GM19043 (cell line): ENCODE results near the gene OR52M1.
"Not testable (repeated sequence)": the region's sequence is repeated elsewhere in the genome, so short reads cannot be mapped to it uniquely, and the experiment has no call there.

ENCODE experiments used
- ATAC-seq: cut with Tn5 transposase; IDR thresholded peaks from one replicate; pipeline ENCODE4 v1.9.1; 2021; ENCODE audit warnings: low read depth; ENCODE audit not compliant: unreplicated experiment

Gene OR52M1

GRCh38 chr11:4544891-4545290, at the start of gene OR52M1:
Gene OR52M1, plus strand, starts transcription at chr11:4545191. Its CDS starts 0 bp downstream, at chr11:4545191.
- ATAC-seq = no peak

GRCh38 chr11:4495487-4495886, 49.5 kb upstream of the OR52M1 start:
- no peak for ATAC-seq

GRCh38 chr11:4495986-4496385, 49.0 kb upstream of the OR52M1 start:
- ATAC-seq = no peak

GRCh38 chr11:4496557-4497248, 48.3 kb upstream of the OR52M1 start:
- ATAC-seq = no peak

GRCh38 chr11:4508886-4509285, 36.1 kb upstream of the OR52M1 start:
- ATAC-seq = no peak

GRCh38 chr11:4511282-4512245, 33.4 kb upstream of the OR52M1 start:
- no peak for ATAC-seq

GRCh38 chr11:4514196-4514595, 30.8 kb upstream of the OR52M1 start:
- no peak for ATAC-seq

- ATAC-seq = no peak
These were observed 22.7 kb upstream of the OR52M1 start for GRCh38 chr11:4522339-4522738.

GRCh38 chr11:4522752-4523151, 22.2 kb upstream of the OR52M1 start:
- ATAC-seq = no peak

GRCh38 chr11:4523666-4524065, 21.3 kb upstream of the OR52M1 start:
- ATAC-seq = no peak

- no peak for ATAC-seq
These were observed 17.1 kb upstream of the OR52M1 start for GRCh38 chr11:4527926-4528325.

GRCh38 chr11:4531686-4532085, 13.3 kb upstream of the OR52M1 start:
- ATAC-seq = not testable (repeated sequence)

- ATAC-seq = no peak
These were observed 5.3 kb upstream of the OR52M1 start for GRCh38 chr11:4539603-4540219.

- ATAC-seq = no peak
These were observed 3.9 kb upstream of the OR52M1 start for GRCh38 chr11:4541071-4541470.

- ATAC-seq = no peak
These were observed 1.4 kb upstream of the OR52M1 start for GRCh38 chr11:4543561-4543960.

GRCh38 chr11:4546878-4547277, 1.9 kb downstream of the OR52M1 start:
- no peak for ATAC-seq

- no peak for ATAC-seq
These were observed 2.4 kb downstream of the OR52M1 start for GRCh38 chr11:4547416-4547815.

- ATAC-seq = no peak
These were observed 6.5 kb downstream of the OR52M1 start for GRCh38 chr11:4551346-4551979.

GRCh38 chr11:4559527-4560440, 14.8 kb downstream of the OR52M1 start:
- ATAC-seq = no peak

GRCh38 chr11:4560467-4560866, 15.5 kb downstream of the OR52M1 start:
- no peak for ATAC-seq
